Measurements from ENCODE around the gene ANKRD12. TPM values are rescaled to one million over a fixed set of nuclear protein-coding genes. Genes with fewer than 3 reads are reported as not detected.

Gene ANKRD12
- total and polyA plus RNA-seq, 2 experiments from 2014 or later, result 23.9 to 92.4 TPM

- peaks cover 59% of the 10 kb centered on the region for H3K36me3 Mint-ChIP-seq (ENCODE audit: low read depth)
- peaks cover 79% of the 10 kb centered on the region for H3K9me3 Mint-ChIP-seq
- Histone ChIP-seq H3K79me2 (replicated peaks; ENCODE audit: insufficient read depth) (no peaks in the 10 kb centered on the region), H3K4me1 (ENCODE audit: insufficient read depth) (no peaks in the 10 kb centered on the region), H2AFZ (no peak overlapping the region), H3K36me3 (ENCODE audit: insufficient read depth) (peaks cover 21% of the 10 kb centered on the region), H4K20me1 (replicated peaks; ENCODE audit: insufficient read depth) (no peaks in the 10 kb centered on the region), H3F3A (replicated peaks; ENCODE audit: low read depth) (no peaks in the 10 kb centered on the region), H3K4me2 (no peak overlapping the region), H3K27me3 (ENCODE audit: insufficient read depth) (no peaks in the 10 kb centered on the region), H3K9me2 (ENCODE audit: insufficient read depth) (0 out of 2 replicates have a peak, but pooled peaks cover 4% of the 10 kb centered on the region), H3K4me3 (no peak overlapping the region), H3K27ac (ENCODE audit: low read depth) (no peak overlapping the region)
- DNase-seq (ENCODE audit: low spot score) (no peak), ATAC-seq (no peak)
- H3K4me1 Mint-ChIP-seq, result no peaks in the 10 kb centered on the region; the same call in 2 of the 3 replicates
- H3K4me3 Mint-ChIP-seq, result no peak overlapping the region
- H3K27me3 Mint-ChIP-seq (ENCODE audit: insufficient read depth, low read depth, poor library complexity), result no peaks in the 10 kb centered on the region
- TF ChIP-seq CREB1 (CRISPR knock-in tag; IDR thresholded peaks at IDR 0.05; ENCODE audit: low read depth), result no peak
- TF ChIP-seq, protein P1, sequence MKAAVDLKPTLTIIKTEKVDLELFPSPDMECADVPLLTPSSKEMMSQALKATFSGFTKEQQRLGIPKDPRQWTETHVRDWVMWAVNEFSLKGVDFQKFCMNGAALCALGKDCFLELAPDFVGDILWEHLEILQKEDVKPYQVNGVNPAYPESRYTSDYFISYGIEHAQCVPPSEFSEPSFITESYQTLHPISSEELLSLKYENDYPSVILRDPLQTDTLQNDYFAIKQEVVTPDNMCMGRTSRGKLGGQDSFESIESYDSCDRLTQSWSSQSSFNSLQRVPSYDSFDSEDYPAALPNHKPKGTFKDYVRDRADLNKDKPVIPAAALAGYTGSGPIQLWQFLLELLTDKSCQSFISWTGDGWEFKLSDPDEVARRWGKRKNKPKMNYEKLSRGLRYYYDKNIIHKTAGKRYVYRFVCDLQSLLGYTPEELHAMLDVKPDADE (IDR thresholded peaks at IDR 0.05), result no peak
- no peak for TF ChIP-seq NANOG (IDR thresholded peaks at IDR 0.05; ENCODE audit: borderline replicate concordance)
- TF ChIP-seq ZNF331 (CRISPR knock-in tag; IDR thresholded peaks at IDR 0.05; ENCODE audit: low read depth), result no peak
- no peak for TF ChIP-seq STAT1 (IDR thresholded peaks at IDR 0.05; ENCODE audit: unreplicated experiment)
- TF ChIP-seq EZH2 (IDR thresholded peaks at IDR 0.05; ENCODE audit: low read depth, unreplicated experiment), result no peak
- TF ChIP-seq JUNB (IDR thresholded peaks at IDR 0.05; ENCODE audit: unreplicated experiment), result no peak
- no peak for TF ChIP-seq POLR2AphosphoS5 (IDR thresholded peaks at IDR 0.05; ENCODE audit: low read depth)
- no peak overlapping the region for H3K27ac Mint-ChIP-seq
Measured at GRCh38 chr18:9293948-9294347, 157.4 kb downstream of the ANKRD12 start.

GRCh38 chr18:9296233-9297006 lies 159.8 kb downstream of the ANKRD12 start:
- Histone ChIP-seq H3K36me3 (ENCODE audit: insufficient read depth) (peaks cover 10% of the 10 kb centered on the region), H3K79me2 (replicated peaks; ENCODE audit: insufficient read depth) (no peaks in the 10 kb centered on the region), H3K4me3 (no peak overlapping the region), H3K4me2 (no peak overlapping the region), H4K20me1 (replicated peaks; ENCODE audit: insufficient read depth) (no peaks in the 10 kb centered on the region), H3K27me3 (ENCODE audit: insufficient read depth) (no peaks in the 10 kb centered on the region), H3K9me2 (ENCODE audit: insufficient read depth) (0 out of 2 replicates have a peak, but pooled peaks cover 4% of the 10 kb centered on the region), H3K4me1 (ENCODE audit: insufficient read depth) (no peaks in the 10 kb centered on the region), H2AFZ (no peak overlapping the region), H3F3A (replicated peaks; ENCODE audit: low read depth) (no peaks in the 10 kb centered on the region), H3K27ac (ENCODE audit: low read depth) (no peak overlapping the region)
- H3K27me3 Mint-ChIP-seq (ENCODE audit: insufficient read depth, low read depth, poor library complexity), result no peaks in the 10 kb centered on the region
- H3K4me1 Mint-ChIP-seq, result no peaks in the 10 kb centered on the region; the same call in 2 of the 3 replicates
- DNase-seq (ENCODE audit: low spot score), result no peak
- no peak overlapping the region for H3K27ac Mint-ChIP-seq
- no peak overlapping the region for H3K4me3 Mint-ChIP-seq
- no peak for ATAC-seq
- H3K9me3 Mint-ChIP-seq, result peaks cover 60% of the 10 kb centered on the region
- no peak for TF ChIP-seq EZH2 (IDR thresholded peaks at IDR 0.05; ENCODE audit: low read depth, unreplicated experiment)
- peaks cover 44% of the 10 kb centered on the region for H3K36me3 Mint-ChIP-seq (ENCODE audit: low read depth)

DNA sequence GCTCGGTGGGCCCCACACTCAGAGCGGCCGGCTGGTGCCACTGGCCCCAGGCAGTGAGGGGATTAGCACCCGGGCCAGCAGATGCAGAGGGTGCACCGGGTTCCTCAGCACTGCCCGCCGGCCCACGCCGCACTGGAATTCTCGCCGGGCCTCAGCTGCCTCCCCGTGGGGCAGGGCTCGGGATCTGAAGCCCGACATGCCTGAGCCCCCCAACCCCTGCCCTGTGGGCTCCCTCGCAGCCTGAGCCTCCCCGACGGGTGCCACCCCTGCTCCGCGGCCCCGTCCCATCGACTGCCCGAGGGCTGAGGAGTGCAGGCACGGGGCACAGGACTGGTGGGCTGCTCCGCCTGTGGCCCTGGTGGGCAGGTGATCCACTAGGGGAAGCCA lies 160.4 kb downstream of the ANKRD12 start:
- no peak overlapping the region for H2AFZ ChIP-seq
- no peak for ATAC-seq
- TF ChIP-seq, protein P2, sequence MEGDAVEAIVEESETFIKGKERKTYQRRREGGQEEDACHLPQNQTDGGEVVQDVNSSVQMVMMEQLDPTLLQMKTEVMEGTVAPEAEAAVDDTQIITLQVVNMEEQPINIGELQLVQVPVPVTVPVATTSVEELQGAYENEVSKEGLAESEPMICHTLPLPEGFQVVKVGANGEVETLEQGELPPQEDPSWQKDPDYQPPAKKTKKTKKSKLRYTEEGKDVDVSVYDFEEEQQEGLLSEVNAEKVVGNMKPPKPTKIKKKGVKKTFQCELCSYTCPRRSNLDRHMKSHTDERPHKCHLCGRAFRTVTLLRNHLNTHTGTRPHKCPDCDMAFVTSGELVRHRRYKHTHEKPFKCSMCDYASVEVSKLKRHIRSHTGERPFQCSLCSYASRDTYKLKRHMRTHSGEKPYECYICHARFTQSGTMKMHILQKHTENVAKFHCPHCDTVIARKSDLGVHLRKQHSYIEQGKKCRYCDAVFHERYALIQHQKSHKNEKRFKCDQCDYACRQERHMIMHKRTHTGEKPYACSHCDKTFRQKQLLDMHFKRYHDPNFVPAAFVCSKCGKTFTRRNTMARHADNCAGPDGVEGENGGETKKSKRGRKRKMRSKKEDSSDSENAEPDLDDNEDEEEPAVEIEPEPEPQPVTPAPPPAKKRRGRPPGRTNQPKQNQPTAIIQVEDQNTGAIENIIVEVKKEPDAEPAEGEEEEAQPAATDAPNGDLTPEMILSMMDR (conservative IDR thresholded peaks at IDR 0.05; ENCODE audit: low read depth in 2 of 2), result no peak
- TF ChIP-seq JUNB (IDR thresholded peaks at IDR 0.05; ENCODE audit: unreplicated experiment), result no peak
- no peak for TF ChIP-seq CREB1 (CRISPR knock-in tag; IDR thresholded peaks at IDR 0.05; ENCODE audit: low read depth)
- TF ChIP-seq EZH2phosphoT487 (IDR thresholded peaks at IDR 0.05; ENCODE audit: unreplicated experiment), result no peak
- TF ChIP-seq ZNF114 (CRISPR knock-in tag; IDR thresholded peaks at IDR 0.05), result no peak
- no peak for TF ChIP-seq REST (IDR thresholded peaks at IDR 0.05; ENCODE audit: unreplicated experiment)
- TF ChIP-seq STAT1 (IDR thresholded peaks at IDR 0.05; ENCODE audit: unreplicated experiment), result no peak
- no peak for TF ChIP-seq POLR2AphosphoS5 (IDR thresholded peaks at IDR 0.05; ENCODE audit: low read depth)
- no peak for TF ChIP-seq EZH2 (IDR thresholded peaks at IDR 0.05; ENCODE audit: low read depth, unreplicated experiment)
- no peak for TF ChIP-seq NANOG (IDR thresholded peaks at IDR 0.05; ENCODE audit: borderline replicate concordance)

More for the DNA sequence above, 160.4 kb downstream of the ANKRD12 start:
- no peak overlapping the region for H3K4me3 Mint-ChIP-seq
- H3K27me3 ChIP-seq (ENCODE audit: insufficient read depth), result no peaks in the 10 kb centered on the region
- no peaks in the 10 kb centered on the region for H3K27me3 Mint-ChIP-seq (ENCODE audit: insufficient read depth, low read depth, poor library complexity)
- peaks cover 9% of the 10 kb centered on the region for H3K36me3 ChIP-seq (ENCODE audit: insufficient read depth)
- DNase-seq (ENCODE audit: low spot score), result no peak
- no peaks in the 10 kb centered on the region for H4K20me1 ChIP-seq (replicated peaks; ENCODE audit: insufficient read depth)
- no peak overlapping the region for H3K4me2 ChIP-seq
- H3K27ac ChIP-seq (ENCODE audit: low read depth), result no peak overlapping the region
- no peaks in the 10 kb centered on the region; the same call in 2 of the 3 replicates for H3K4me1 Mint-ChIP-seq
- peaks cover 54% of the 10 kb centered on the region for H3K9me3 Mint-ChIP-seq
- H3F3A ChIP-seq (replicated peaks; ENCODE audit: low read depth), result no peaks in the 10 kb centered on the region
- H3K36me3 Mint-ChIP-seq (ENCODE audit: low read depth), result peaks cover 40% of the 10 kb centered on the region
- no peaks in the 10 kb centered on the region for H3K79me2 ChIP-seq (replicated peaks; ENCODE audit: insufficient read depth)
- H3K4me3 ChIP-seq, result no peak overlapping the region
- no peaks in the 10 kb centered on the region for H3K4me1 ChIP-seq (ENCODE audit: insufficient read depth)
- H3K27ac Mint-ChIP-seq, result no peak overlapping the region
- 0 out of 2 replicates have a peak, but pooled peaks cover 1% of the 10 kb centered on the region for H3K9me2 ChIP-seq (ENCODE audit: insufficient read depth)
